OCI-LY7 (cell line): ENCODE results near the gene AKT2. TPM values are rescaled to one million over a fixed set of nuclear protein-coding genes. Genes with fewer than 3 reads are reported as not detected.

Experiments used
- BruUV-seq: library from RNA; stranded (reverse); fragments of 400-500 nt; replicated peaks from 2 replicates; lab custom pipeline; 2021; lab: Mats Ljungman, UMichigan
- CTCF ChIA-PET: fragments of 300-600 bp; sonication (Branson Sonifier 250); formaldehyde crosslinking; loops from one replicate; lab custom pipeline; 2022; ENCODE audit warnings: antibody characterized with exemption; ENCODE audit not compliant: unreplicated experiment; lab: Charles Lee
- POLR2A ChIA-PET: fragments of 300-600 bp; sonication (Branson Sonifier 250); formaldehyde crosslinking; loops from one replicate; lab custom pipeline; 2022; ENCODE audit warnings: antibody characterized with exemption; lab: Charles Lee
- DNase-seq: peaks from one replicate; pipeline ENCODE4 v3.0.0-alpha.2; 2015; ENCODE audit warnings: low spot score
- H2AFZ ChIP-seq: fragments of 200-600 bp; sonication (generic), shearing (Covaris generic); 2 replicates; pipeline ENCODE4 v1.6.1; 2014; ENCODE audit warnings: mild to moderate bottlenecking, antibody characterized with exemption, low read length, moderate library complexity
- H3K27ac ChIP-seq: fragments of 200-600 bp; sonication (generic); 2 replicates; pipeline ENCODE4 v1.5.1; 2014; ENCODE audit warnings: mixed run types, low read depth, mild to moderate bottlenecking, moderate library complexity, low read length, inconsistent platforms; ENCODE audit not compliant: poor library complexity, severe bottlenecking
- H3K36me3 ChIP-seq: fragments of 200-600 bp; sonication (generic); 2 replicates; pipeline ENCODE4 v1.6.1; 2014; ENCODE audit warnings: mild to moderate bottlenecking, antibody characterized with exemption, low read length, moderate library complexity, mixed read lengths; ENCODE audit not compliant: insufficient read depth
- H3K4me1 ChIP-seq: fragments of 200-600 bp; sonication (generic); 2 replicates; pipeline ENCODE4 v1.5.1; 2014; ENCODE audit warnings: mild to moderate bottlenecking, low read length; ENCODE audit not compliant: insufficient read depth, poor library complexity, severe bottlenecking
- H3K4me2 ChIP-seq: fragments of 200-600 bp; sonication (generic); 2 replicates; pipeline ENCODE4 v1.6.1; 2014; ENCODE audit warnings: mild to moderate bottlenecking, low read length
- H3K4me3 ChIP-seq: fragments of 200-600 bp; sonication (generic); 2 replicates; pipeline ENCODE4 v1.5.1; 2014; ENCODE audit warnings: mild to moderate bottlenecking, low read depth, low read length; ENCODE audit not compliant: poor library complexity, severe bottlenecking
- H3K79me2 ChIP-seq: fragments of 200-600 bp; sonication (generic); 2 replicates; pipeline ENCODE4 v1.6.1; 2016; ENCODE audit warnings: low read depth, mild to moderate bottlenecking, low read length, moderate library complexity, mixed read lengths; ENCODE audit not compliant: insufficient read depth
- H3K9me2 ChIP-seq: fragments of 200-600 bp; sonication (generic); 2 replicates; pipeline ENCODE4 v1.6.1; 2016; ENCODE audit warnings: mild to moderate bottlenecking, low read length, mixed read lengths; ENCODE audit not compliant: insufficient read depth
- H3K9me3 ChIP-seq: fragments of 200-600 bp; sonication (generic); 2 replicates; pipeline ENCODE4 v1.6.1; 2014; ENCODE audit warnings: mild to moderate bottlenecking, mixed run types, low read length, mixed read lengths
- H4K20me1 ChIP-seq: fragments of 200-600 bp; sonication (generic); 2 replicates; pipeline ENCODE4 v1.6.1; 2014; ENCODE audit warnings: mild to moderate bottlenecking, antibody characterized with exemption, low read length, moderate library complexity, mixed read lengths; ENCODE audit not compliant: insufficient read depth
- CTCF ChIP-seq: fragments of 200-600 bp; sonication (generic); conservative IDR thresholded peaks from 2 replicates; pipeline ENCODE4 v1.5.1; 2014; ENCODE audit warnings: mild to moderate bottlenecking, antibody characterized with exemption, low read length, moderate library complexity, mixed read lengths
- EZH2phosphoT487 ChIP-seq: fragments of 200-600 bp; sonication (generic); IDR thresholded peaks from 2 replicates; pipeline ENCODE4 v1.6.1; 2018; ENCODE audit warnings: low read depth, borderline replicate concordance, mild to moderate bottlenecking, mixed run types, antibody characterized with exemption, low read length, moderate library complexity, mixed read lengths
- intact Hi-C: fragments of 100-400 bp; cut with micrococcal nuclease; formaldehyde crosslinking; loops from one replicate; pipeline ENCODE4 v1.10.0; 2022; ENCODE audit not compliant: unreplicated experiment
- total RNA-seq, 2 experiments: library from RNA; depleted of rRNA in 1 of 2; stranded (reverse); fragments of >200 nt in 1 of 2; shearing (Covaris generic) in 1 of 2; gene quantifications; 2 replicates each; pipeline ENCODE4 v1.2.3, GENCODE V29; 2014 to 2022

The AKT2 gene
- total RNA-seq, 2 experiments from 2014 or later, result 116 to 197 TPM

- Histone ChIP-seq H3K4me1 (peaks cover 26% of the 10 kb centered on the region), H3K36me3 (peaks cover 41% of the 10 kb centered on the region), H3K4me3 (no peak overlapping the region), H3K27ac (no peak overlapping the region), H3K9me3 (no peaks in the 10 kb centered on the region), H3K9me2 (no peaks in the 10 kb centered on the region), H3K79me2 (peaks cover 50% of the 10 kb centered on the region; the same call in 1 of the 2 replicates), H4K20me1 (no peaks in the 10 kb centered on the region; the same call in 1 of the 2 replicates), H2AFZ (no peak overlapping the region), H3K4me2 (no peak overlapping the region)
- no peak for TF ChIP-seq CTCF
- TF ChIP-seq EZH2phosphoT487, result no peak
- BruUV-seq, result no TSS peak
- intact Hi-C loops, result no loop called here
- POLR2A ChIA-PET, result no interaction called here
- DNase-seq, result no peak
- CTCF ChIA-PET, result no interaction called here
Measured at GRCh38 chr19:40272261-40272660, 12.9 kb downstream of the AKT2 start.

- no peaks in the 10 kb centered on the region; the same call in 1 of the 2 replicates for H4K20me1 ChIP-seq
- BruUV-seq, result no TSS peak
Measured at GRCh38 chr19:40271706-40272105, 13.4 kb downstream of the AKT2 start.

More at GRCh38 chr19:40271706-40272105, 13.4 kb downstream of the AKT2 start:
- TF ChIP-seq CTCF, result no peak
- no peak for TF ChIP-seq EZH2phosphoT487
- no peak overlapping the region for H3K27ac ChIP-seq
- H3K79me2 ChIP-seq, result peaks cover 45% of the 10 kb centered on the region; the same call in 1 of the 2 replicates
- no peak overlapping the region for H3K4me3 ChIP-seq
- no peaks in the 10 kb centered on the region for H3K9me2 ChIP-seq
- H3K4me2 ChIP-seq, result no peak overlapping the region
- DNase-seq, result no peak
- intact Hi-C loops, result no loop called here
- peaks cover 26% of the 10 kb centered on the region for H3K4me1 ChIP-seq
- ChIA-PET POLR2A (no interaction called here), CTCF (no interaction called here)
- H3K9me3 ChIP-seq, result no peaks in the 10 kb centered on the region
- no peak overlapping the region for H2AFZ ChIP-seq
- peaks cover 41% of the 10 kb centered on the region for H3K36me3 ChIP-seq
